Measurements from ENCODE around the gene MRGPRX3. TPM values are rescaled to one million over a fixed set of nuclear protein-coding genes. Genes with fewer than 3 reads are reported as not detected.

The MRGPRX3 gene
- total and polyA plus RNA-seq, 2 of the 13 experiments (the other 11 are each of a cell fraction or from before 2014, with no cell fraction given) = 0.53 TPM; not detected in 1

DNA sequence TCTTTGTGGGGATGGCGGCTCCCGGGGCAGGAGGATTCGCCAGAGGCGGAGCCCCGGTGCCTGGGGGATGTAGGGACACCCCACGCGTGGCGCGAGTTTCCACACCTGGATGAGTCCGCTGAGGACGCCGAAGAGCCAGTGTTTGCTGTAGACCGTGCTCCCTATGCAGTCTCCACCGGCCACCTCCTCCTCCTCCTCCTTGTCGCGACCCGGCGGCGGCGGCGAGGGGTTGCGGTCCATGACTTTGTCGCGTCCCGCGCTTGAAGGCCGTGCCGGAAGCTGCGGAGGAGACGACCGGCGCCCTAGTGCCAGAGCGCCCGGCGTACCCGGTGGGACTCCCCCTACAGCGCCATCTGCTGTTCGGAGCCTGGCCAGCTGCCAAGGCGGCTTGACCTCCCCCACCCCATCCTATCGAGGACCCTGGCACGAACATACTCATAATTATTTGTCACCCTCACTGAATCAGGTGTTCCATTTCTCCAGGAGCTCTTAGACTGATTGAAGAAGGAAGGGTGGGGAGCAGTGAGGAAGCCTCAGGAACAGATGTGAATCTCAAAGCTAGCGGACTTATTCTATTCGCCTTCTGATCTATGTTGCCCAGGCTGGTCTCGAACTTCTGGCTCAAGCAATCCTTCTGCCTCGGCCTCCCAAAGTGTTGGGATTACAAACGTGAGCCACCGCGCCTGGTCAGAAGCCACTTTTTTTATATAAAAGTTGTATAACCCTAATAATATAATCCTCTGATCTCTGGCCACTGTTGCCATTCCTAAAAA, 26.4 kb upstream of the MRGPRX3 start, which contains the start of gene SAAL1 (continued):
- TF ChIP-seq, protein P1, sequence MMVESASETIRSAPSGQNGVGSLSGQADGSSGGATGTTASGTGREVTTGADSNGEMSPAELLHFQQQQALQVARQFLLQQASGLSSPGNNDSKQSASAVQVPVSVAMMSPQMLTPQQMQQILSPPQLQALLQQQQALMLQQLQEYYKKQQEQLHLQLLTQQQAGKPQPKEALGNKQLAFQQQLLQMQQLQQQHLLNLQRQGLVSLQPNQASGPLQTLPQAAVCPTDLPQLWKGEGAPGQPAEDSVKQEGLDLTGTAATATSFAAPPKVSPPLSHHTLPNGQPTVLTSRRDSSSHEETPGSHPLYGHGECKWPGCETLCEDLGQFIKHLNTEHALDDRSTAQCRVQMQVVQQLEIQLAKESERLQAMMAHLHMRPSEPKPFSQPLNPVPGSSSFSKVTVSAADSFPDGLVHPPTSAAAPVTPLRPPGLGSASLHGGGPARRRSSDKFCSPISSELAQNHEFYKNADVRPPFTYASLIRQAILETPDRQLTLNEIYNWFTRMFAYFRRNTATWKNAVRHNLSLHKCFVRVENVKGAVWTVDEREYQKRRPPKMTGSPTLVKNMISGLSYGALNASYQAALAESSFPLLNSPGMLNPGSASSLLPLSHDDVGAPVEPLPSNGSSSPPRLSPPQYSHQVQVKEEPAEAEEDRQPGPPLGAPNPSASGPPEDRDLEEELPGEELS (CRISPR knock-in tag; IDR thresholded peaks at IDR 0.05) = peak; percentile 34; the same call in 1 of the 2 replicates
- TF ChIP-seq ZNF317 (CRISPR knock-in tag; IDR thresholded peaks at IDR 0.05) (peak; percentile 64; the same call in 1 of the 2 replicates), ISL2 (CRISPR knock-in tag; IDR thresholded peaks at IDR 0.05) (peak; percentile 82), ZNF839 (CRISPR knock-in tag; IDR thresholded peaks at IDR 0.05; ENCODE audit: borderline replicate concordance) (no peak), FOXO1 (CRISPR knock-in tag; IDR thresholded peaks at IDR 0.05) (peak; percentile 48; the same call in 1 of the 2 replicates), ZNF350 (CRISPR knock-in tag; IDR thresholded peaks at IDR 0.05; ENCODE audit: borderline replicate concordance, low read depth) (peak; percentile 82; the same call in 1 of the 2 replicates), ZSCAN31 (CRISPR knock-in tag; IDR thresholded peaks at IDR 0.05; ENCODE audit: low read depth) (peak; percentile 84), CBFB (CRISPR knock-in tag; IDR thresholded peaks at IDR 0.05) (peak; percentile 39; the same call in 1 of the 2 replicates), SALL1 (CRISPR knock-in tag; IDR thresholded peaks at IDR 0.05) (peak; percentile 89), GABPB1 (CRISPR knock-in tag; IDR thresholded peaks at IDR 0.05) (peak; percentile 98), XRCC5 (optimal IDR thresholded peaks at IDR 0.05; ENCODE audit: low read length) (peak; percentile 92), SRSF1 (optimal IDR thresholded peaks at IDR 0.05; ENCODE audit: low read depth, low read length) (no peak), HOXD1 (CRISPR knock-in tag; IDR thresholded peaks at IDR 0.05) (0 out of 2 replicates have a peak, but pooled peaks have one; percentile 53), PHF20 (CRISPR knock-in tag; IDR thresholded peaks at IDR 0.05) (peak; percentile 95), RNF2 (conservative IDR thresholded peaks at IDR 0.05; ENCODE audit: low read depth) (no peak), ZNF562 (CRISPR knock-in tag; IDR thresholded peaks at IDR 0.05; ENCODE audit: borderline replicate concordance) (no peak), SATB2 (CRISPR knock-in tag; IDR thresholded peaks at IDR 0.05) (no peak)
- TF ChIP-seq, protein P2, sequence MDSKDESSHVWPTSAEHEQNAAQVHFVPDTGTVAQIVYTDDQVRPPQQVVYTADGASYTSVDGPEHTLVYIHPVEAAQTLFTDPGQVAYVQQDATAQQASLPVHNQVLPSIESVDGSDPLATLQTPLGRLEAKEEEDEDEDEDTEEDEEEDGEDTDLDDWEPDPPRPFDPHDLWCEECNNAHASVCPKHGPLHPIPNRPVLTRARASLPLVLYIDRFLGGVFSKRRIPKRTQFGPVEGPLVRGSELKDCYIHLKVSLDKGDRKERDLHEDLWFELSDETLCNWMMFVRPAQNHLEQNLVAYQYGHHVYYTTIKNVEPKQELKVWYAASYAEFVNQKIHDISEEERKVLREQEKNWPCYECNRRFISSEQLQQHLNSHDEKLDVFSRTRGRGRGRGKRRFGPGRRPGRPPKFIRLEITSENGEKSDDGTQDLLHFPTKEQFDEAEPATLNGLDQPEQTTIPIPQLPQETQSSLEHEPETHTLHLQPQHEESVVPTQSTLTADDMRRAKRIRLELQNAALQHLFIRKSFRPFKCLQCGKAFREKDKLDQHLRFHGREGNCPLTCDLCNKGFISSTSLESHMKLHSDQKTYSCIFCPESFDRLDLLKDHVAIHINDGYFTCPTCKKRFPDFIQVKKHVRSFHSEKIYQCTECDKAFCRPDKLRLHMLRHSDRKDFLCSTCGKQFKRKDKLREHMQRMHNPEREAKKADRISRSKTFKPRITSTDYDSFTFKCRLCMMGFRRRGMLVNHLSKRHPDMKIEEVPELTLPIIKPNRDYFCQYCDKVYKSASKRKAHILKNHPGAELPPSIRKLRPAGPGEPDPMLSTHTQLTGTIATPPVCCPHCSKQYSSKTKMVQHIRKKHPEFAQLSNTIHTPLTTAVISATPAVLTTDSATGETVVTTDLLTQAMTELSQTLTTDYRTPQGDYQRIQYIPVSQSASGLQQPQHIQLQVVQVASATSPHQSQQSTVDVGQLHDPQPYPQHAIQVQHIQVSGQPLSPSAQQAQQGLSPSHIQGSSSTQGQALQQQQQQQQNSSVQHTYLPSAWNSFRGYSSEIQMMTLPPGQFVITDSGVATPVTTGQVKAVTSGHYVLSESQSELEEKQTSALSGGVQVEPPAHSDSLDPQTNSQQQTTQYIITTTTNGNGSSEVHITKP (CRISPR knock-in tag; IDR thresholded peaks at IDR 0.05; ENCODE audit: low read depth) = no peak
- TF ChIP-seq, protein P3, sequence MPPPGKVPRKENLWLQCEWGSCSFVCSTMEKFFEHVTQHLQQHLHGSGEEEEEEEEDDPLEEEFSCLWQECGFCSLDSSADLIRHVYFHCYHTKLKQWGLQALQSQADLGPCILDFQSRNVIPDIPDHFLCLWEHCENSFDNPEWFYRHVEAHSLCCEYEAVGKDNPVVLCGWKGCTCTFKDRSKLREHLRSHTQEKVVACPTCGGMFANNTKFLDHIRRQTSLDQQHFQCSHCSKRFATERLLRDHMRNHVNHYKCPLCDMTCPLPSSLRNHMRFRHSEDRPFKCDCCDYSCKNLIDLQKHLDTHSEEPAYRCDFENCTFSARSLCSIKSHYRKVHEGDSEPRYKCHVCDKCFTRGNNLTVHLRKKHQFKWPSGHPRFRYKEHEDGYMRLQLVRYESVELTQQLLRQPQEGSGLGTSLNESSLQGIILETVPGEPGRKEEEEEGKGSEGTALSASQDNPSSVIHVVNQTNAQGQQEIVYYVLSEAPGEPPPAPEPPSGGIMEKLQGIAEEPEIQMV (CRISPR knock-in tag; IDR thresholded peaks at IDR 0.05; ENCODE audit: low read depth) = 0 out of 2 replicates have a peak, but pooled peaks have one; percentile 61
- TF ChIP-seq, protein P4, sequence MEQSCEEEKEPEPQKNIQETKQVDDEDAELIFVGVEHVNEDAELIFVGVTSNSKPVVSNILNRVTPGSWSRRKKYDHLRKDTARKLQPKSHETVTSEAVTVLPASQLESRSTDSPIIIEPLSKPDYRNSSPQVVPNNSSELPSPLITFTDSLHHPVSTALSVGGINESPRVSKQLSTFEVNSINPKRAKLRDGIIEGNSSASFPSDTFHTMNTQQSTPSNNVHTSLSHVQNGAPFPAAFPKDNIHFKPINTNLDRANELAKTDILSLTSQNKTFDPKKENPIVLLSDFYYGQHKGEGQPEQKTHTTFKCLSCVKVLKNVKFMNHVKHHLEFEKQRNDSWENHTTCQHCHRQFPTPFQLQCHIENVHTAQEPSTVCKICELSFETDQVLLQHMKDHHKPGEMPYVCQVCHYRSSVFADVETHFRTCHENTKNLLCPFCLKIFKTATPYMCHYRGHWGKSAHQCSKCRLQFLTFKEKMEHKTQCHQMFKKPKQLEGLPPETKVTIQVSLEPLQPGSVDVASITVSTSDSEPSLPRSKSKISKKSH (CRISPR knock-in tag; IDR thresholded peaks at IDR 0.05; ENCODE audit: borderline replicate concordance) = peak; percentile 84

All from HepG2 (cell line).